Neutrophil (primary cell): ENCODE results near the gene RBP3.

Source experiments
- H3K27ac ChIP-seq: fragments of 200-600 bp; sonication (generic); 2 replicates; pipeline ENCODE4 v1.5.1; 2016; ENCODE audit warnings: mild to moderate bottlenecking, moderate library complexity
- H3K27me3 ChIP-seq: fragments of 200-600 bp; sonication (generic); 2 replicates; pipeline ENCODE4 v1.6.0; 2016; ENCODE audit warnings: mild to moderate bottlenecking
- H3K36me3 ChIP-seq: fragments of 200-600 bp; sonication (generic); 2 replicates; pipeline ENCODE4 v1.5.1; 2017
- H3K4me1 ChIP-seq, 2 experiments: fragments of 200-600 bp in 1 of 2; sonication (generic) in 1 of 2; 1 replicate in 1 of 2; 2 replicates in 1 of 2; pipeline versions ENCODE4 v1.5.1 to v1.6.1; 2013 to 2016; ENCODE audit warnings: low read depth in 1 of 2, low read length in 1 of 2, mild to moderate bottlenecking in 1 of 2, moderate library complexity in 1 of 2; ENCODE audit not compliant: control insufficient read depth in 1 of 2, insufficient read depth in 1 of 2
- H3K4me3 ChIP-seq, 2 experiments: fragments of 200-600 bp in 1 of 2; sonication (generic) in 1 of 2; 1 replicate in 1 of 2; 2 replicates in 1 of 2; pipeline ENCODE4 v1.5.1; 2013 to 2016; ENCODE audit warnings: low read depth in 1 of 2, low read length in 1 of 2, mild to moderate bottlenecking in 1 of 2, moderate library complexity in 1 of 2
- H3K9me3 ChIP-seq: fragments of 200-600 bp; sonication (generic); 2 replicates; pipeline ENCODE4 v1.5.1; 2016
- CTCF ChIP-seq: fragments of 200-600 bp; sonication (generic); IDR thresholded peaks from 2 replicates; pipeline ENCODE4 v1.5.1; 2016; ENCODE audit warnings: antibody characterized with exemption

The RBP3 gene

GRCh38 chr10:47351899-47352815 is 4.0 kb downstream of the RBP3 start:
- TF ChIP-seq CTCF = no peak
- H3K4me3 ChIP-seq = no peak overlapping the region
- no peaks in the 10 kb centered on the region for H3K36me3 ChIP-seq
- H3K9me3 ChIP-seq = no peaks in the 10 kb centered on the region
- no peak overlapping the region for H3K27ac ChIP-seq
- no peaks in the 10 kb centered on the region for H3K27me3 ChIP-seq
- H3K4me1 ChIP-seq = no peaks in the 10 kb centered on the region

GRCh38 chr10:47353351-47353750 is 5.2 kb downstream of the RBP3 start:
- no peaks in the 10 kb centered on the region for H3K27me3 ChIP-seq
- H3K4me3 ChIP-seq = no peak overlapping the region
- no peaks in the 10 kb centered on the region for H3K4me1 ChIP-seq
- no peaks in the 10 kb centered on the region for H3K36me3 ChIP-seq
- TF ChIP-seq CTCF = no peak
- no peaks in the 10 kb centered on the region for H3K9me3 ChIP-seq
- no peak overlapping the region for H3K27ac ChIP-seq

GRCh38 chr10:47354165-47354564 is 6.0 kb downstream of the RBP3 start:
- no peaks in the 10 kb centered on the region for H3K27me3 ChIP-seq

GRCh38 chr10:47354900-47355299 is 6.7 kb downstream of the RBP3 start:
- Histone ChIP-seq H3K4me1 (no peaks in the 10 kb centered on the region), H3K36me3 (no peaks in the 10 kb centered on the region), H3K27ac (no peak overlapping the region), H3K27me3 (no peaks in the 10 kb centered on the region), H3K4me3 (no peak overlapping the region), H3K9me3 (no peaks in the 10 kb centered on the region)
- no peak for TF ChIP-seq CTCF

More at GRCh38 chr10:47354165-47354564, 6.0 kb downstream of the RBP3 start:
- no peaks in the 10 kb centered on the region for H3K36me3 ChIP-seq
- H3K9me3 ChIP-seq = no peaks in the 10 kb centered on the region
- no peaks in the 10 kb centered on the region for H3K4me1 ChIP-seq
- TF ChIP-seq CTCF = no peak
- H3K27ac ChIP-seq = no peak overlapping the region
- H3K4me3 ChIP-seq = no peak overlapping the region

GRCh38 chr10:47356708-47357107 is 8.5 kb downstream of the RBP3 start:
- no peak for TF ChIP-seq CTCF
- Histone ChIP-seq H3K27me3 (no peaks in the 10 kb centered on the region), H3K27ac (no peak overlapping the region), H3K4me1 (no peaks in the 10 kb centered on the region), H3K9me3 (no peaks in the 10 kb centered on the region), H3K4me3 (no peak overlapping the region), H3K36me3 (no peaks in the 10 kb centered on the region)
